ENCODE results near the gene OXCT2.

OXCT2 gene

GRCh38 chr1:39732730-39733129 lies 38.4 kb downstream of the OXCT2 start:
- no peak overlapping the region for H3K27ac ChIP-seq
- no peak for TF ChIP-seq CTCF (conservative IDR thresholded peaks at IDR 0.05)

- TF ChIP-seq CTCF (conservative IDR thresholded peaks at IDR 0.05) = no peak
- H3K27ac ChIP-seq = no peak overlapping the region
Observed at GRCh38 chr1:39729842-39730241, 41.3 kb downstream of the OXCT2 start.

- H3K27ac ChIP-seq = no peak overlapping the region
- TF ChIP-seq CTCF (conservative IDR thresholded peaks at IDR 0.05) = no peak
Observed at GRCh38 chr1:39729030-39729429, 42.1 kb downstream of the OXCT2 start.

- no peak overlapping the region for H3K27ac ChIP-seq
- no peak for TF ChIP-seq CTCF (conservative IDR thresholded peaks at IDR 0.05)
Observed at GRCh38 chr1:39727932-39728317, 43.2 kb downstream of the OXCT2 start.

GRCh38 chr1:39727221-39727931 lies 43.8 kb downstream of the OXCT2 start:
- TF ChIP-seq CTCF (conservative IDR thresholded peaks at IDR 0.05) = no peak

GRCh38 chr1:39726600-39726999 lies 44.5 kb downstream of the OXCT2 start:
- H3K27ac ChIP-seq = no peak overlapping the region
- TF ChIP-seq CTCF (conservative IDR thresholded peaks at IDR 0.05) = no peak

More at GRCh38 chr1:39727221-39727931, 43.8 kb downstream of the OXCT2 start:
- H3K27ac ChIP-seq = no peak overlapping the region

- H3K27ac ChIP-seq = no peak overlapping the region
- TF ChIP-seq CTCF (conservative IDR thresholded peaks at IDR 0.05) = no peak
Observed at GRCh38 chr1:39722495-39722894, 48.7 kb downstream of the OXCT2 start.
